A549 (cell line): Measurements from ENCODE around the gene VPS52. TPM values are rescaled to one million over a fixed set of nuclear protein-coding genes. Genes with fewer than 3 reads are reported as not detected.

Experiments
- ATAC-seq, 2 experiments: fragments of 200-7000 bp in 1 of 2; fragments of >200 bp in 1 of 2; cut with Nextera tagmentation in 1 of 2; cut with Tn5 transposase in 1 of 2; 3 replicates each; pipeline versions ENCODE4 v1.8.0 to v1.9.1; 2018 to 2020; ENCODE audit warnings: mild to moderate bottlenecking in 1 of 2, moderate library complexity in 1 of 2
- CTCF ChIA-PET: fragments of 300-600 bp; sonication (Branson Sonifier 250); formaldehyde crosslinking; extraction: SDS; loops from one replicate; lab custom pipeline; 2021; ENCODE audit warnings: antibody characterized with exemption, inconsistent platforms; lab: Yijun Ruan, JAX
- POLR2A ChIA-PET: fragments of 350-600 bp; formaldehyde crosslinking; extraction: SDS; loops from one replicate; lab custom pipeline; 2021; ENCODE audit warnings: antibody characterized with exemption, inconsistent platforms; lab: Yijun Ruan, JAX
- DNase-seq, 2 experiments: peaks; one replicate each; pipeline versions ENCODE4 v3.0.0 to v3.0.0-alpha.2; 2011 to 2016; ENCODE audit warnings: low read depth in 1 of 2, low spot score in 1 of 2
- FAIRE-seq: peaks from 2 replicates; lab custom pipeline; 2011; peaks lifted over from hg19 to GRCh38; lab: Jason Lieb, UNC
- H3K27ac ChIP-seq, 2 experiments: fragments of >200 bp; sonication (Bioruptor Twin); formaldehyde crosslinking; 3 replicates each; pipeline ENCODE4 v1.5.1; 2016 to 2017
- H3K4me1 ChIP-seq: fragments of >200 bp; sonication (Bioruptor Twin); formaldehyde crosslinking; 3 replicates; pipeline ENCODE4 v1.6.1; 2016
- H3K4me2 ChIP-seq: fragments of >200 bp; sonication (Bioruptor Twin); formaldehyde crosslinking; 3 replicates; pipeline ENCODE4 v1.6.1; 2016
- H3K4me3 ChIP-seq: fragments of >200 bp; sonication (Bioruptor Twin); formaldehyde crosslinking; 3 replicates; pipeline ENCODE4 v1.5.1; 2016
- H3K9me3 ChIP-seq: fragments of >200 bp; sonication (Bioruptor Twin); formaldehyde crosslinking; 3 replicates; pipeline ENCODE4 v1.6.1; 2016
- BHLHE40 ChIP-seq: IDR thresholded peaks from 2 replicates; pipeline ENCODE4 v1.6.1; 2012; ENCODE audit warnings: low read depth, low read length, inconsistent platforms
- CBX2 ChIP-seq: fragments of 200-600 bp; sonication (generic); IDR thresholded peaks from 2 replicates; pipeline ENCODE4 v1.6.1; 2016; ENCODE audit warnings: low read depth, mild to moderate bottlenecking, borderline replicate concordance
- CHD4 ChIP-seq: fragments of 200-600 bp; sonication (generic); IDR thresholded peaks from 2 replicates; pipeline ENCODE4 v1.6.1; 2016; ENCODE audit warnings: antibody characterized with exemption, mild to moderate bottlenecking, borderline replicate concordance
- EHF ChIP-seq: fragments of 250-450 bp; sonication (Bioruptor Pico); IDR thresholded peaks from 2 replicates; pipeline ENCODE4 v1.5.0; 2020; ENCODE audit warnings: mild to moderate bottlenecking
- EP300 ChIP-seq, 2 experiments: fragments of >200 bp; sonication (Bioruptor Twin); formaldehyde crosslinking; IDR thresholded peaks; 2 replicates in 1 of 2; 3 replicates in 1 of 2; pipeline ENCODE4 v1.6.1; 2016 to 2017
- ESRRA ChIP-seq: fragments of 150-350 bp; IDR thresholded peaks from 2 replicates; pipeline ENCODE4 v1.6.1; 2014; ENCODE audit warnings: mild to moderate bottlenecking, low read length, borderline replicate concordance
- FOSB ChIP-seq: fragments of 250-450 bp; sonication (Bioruptor Pico); IDR thresholded peaks from 2 replicates; pipeline ENCODE4 v1.5.0; 2020; ENCODE audit warnings: mild to moderate bottlenecking, moderate library complexity
- GATA3 ChIP-seq: IDR thresholded peaks from 2 replicates; pipeline ENCODE4 v1.6.1; 2012; ENCODE audit warnings: borderline replicate concordance
- HDAC2 ChIP-seq: fragments of 200-600 bp; sonication (generic); IDR thresholded peaks from 2 replicates; pipeline ENCODE4 v1.6.1; 2016
- HOXB13 ChIP-seq: fragments of 250-450 bp; sonication (Bioruptor Pico); IDR thresholded peaks from 2 replicates; pipeline ENCODE4 v1.5.0; 2020; ENCODE audit warnings: low read depth, mild to moderate bottlenecking, moderate library complexity
- HOXB5 ChIP-seq: fragments of 250-450 bp; sonication (Bioruptor Pico); IDR thresholded peaks from 2 replicates; pipeline ENCODE4 v1.5.0; 2020; ENCODE audit warnings: mild to moderate bottlenecking, moderate library complexity
- KDM1A ChIP-seq: fragments of 200-600 bp; sonication (generic); IDR thresholded peaks from 2 replicates; pipeline ENCODE4 v1.6.1; 2016; ENCODE audit warnings: low read depth, mild to moderate bottlenecking
- KDM5A ChIP-seq: fragments of 200-600 bp; sonication (generic); IDR thresholded peaks from 2 replicates; pipeline ENCODE4 v1.6.1; 2016; ENCODE audit warnings: antibody characterized with exemption, mild to moderate bottlenecking
- MYC ChIP-seq: IDR thresholded peaks from 2 replicates; pipeline ENCODE4 v1.6.1; 2012; ENCODE audit warnings: mild to moderate bottlenecking, inconsistent platforms, low read length, improper control_type of control experiment, borderline replicate concordance
- NFE2L2 ChIP-seq: fragments of 150-350 bp; conservative IDR thresholded peaks from 2 replicates; pipeline ENCODE4 v1.6.1; 2014; ENCODE audit warnings: low read length
- PHF8 ChIP-seq: fragments of 200-600 bp; sonication (generic); IDR thresholded peaks from 2 replicates; pipeline ENCODE4 v1.6.1; 2016; ENCODE audit warnings: low read depth, mild to moderate bottlenecking, antibody characterized with exemption, moderate library complexity, borderline replicate concordance
- RCOR1 ChIP-seq: fragments of 150-350 bp; IDR thresholded peaks from 2 replicates; pipeline ENCODE4 v1.6.1; 2014; ENCODE audit warnings: antibody characterized with exemption, low read length, low read depth
- RNF2 ChIP-seq: fragments of 200-600 bp; sonication (generic); IDR thresholded peaks from 2 replicates; pipeline ENCODE4 v1.6.1; 2016; ENCODE audit warnings: low read depth, mild to moderate bottlenecking, antibody characterized with exemption, moderate library complexity, borderline replicate concordance
- SREBF2 ChIP-seq: fragments of 450-650 bp; IDR thresholded peaks from 2 replicates; pipeline ENCODE4 v1.6.1; 2014; ENCODE audit warnings: mild to moderate bottlenecking, moderate library complexity
- ZFP36 ChIP-seq: fragments of 450-650 bp; IDR thresholded peaks from 2 replicates; pipeline ENCODE4 v1.6.1; 2014; ENCODE audit warnings: borderline replicate concordance; ENCODE audit not compliant: partially characterized antibody
- ZNF302 ChIP-seq: fragments of 250-450 bp; sonication (Bioruptor Pico); IDR thresholded peaks from 2 replicates; pipeline ENCODE4 v1.9.0; 2021; ENCODE audit warnings: inconsistent platforms, mild to moderate bottlenecking, moderate library complexity
- ZSCAN20 ChIP-seq: fragments of 250-450 bp; sonication (Bioruptor Pico); IDR thresholded peaks from 2 replicates; pipeline ENCODE4 v1.8.0; 2022; ENCODE audit warnings: mild to moderate bottlenecking, moderate library complexity
- WGBS: methylation state at CpG from one replicate; pipeline ENCODE4 v1.1.6; 2017; ENCODE audit errors: missing lambda C conversion rate; 5-methylcytosine and 5-hydroxymethylcytosine counted together
- polyA plus RNA-seq, 4 experiments: library from polyadenylated mRNA; depleted of rRNA in 3 of 4; stranded (reverse); fragments of >200 nt; fragmentation: RNase III in 1 of 4; extraction: RNeasy Plus Mini Kit Qiagen cat#74134 plus additional on column Dnase treatment in 1 of 4; gene quantifications; 2 replicates in 3 of 4; 3 replicates in 1 of 4; pipeline ENCODE4 v1.2.3, GENCODE V29; 2011 to 2017
- TF ChIP-seq, protein P1 (sequence below): fragments of 450-650 bp; IDR thresholded peaks from 2 replicates; pipeline ENCODE4 v1.6.1; 2014; ENCODE audit warnings: antibody characterized with exemption
- TF ChIP-seq, protein P2 (sequence below): fragments of 250-450 bp; sonication (Bioruptor Pico); IDR thresholded peaks from 2 replicates; pipeline ENCODE4 v1.5.0; 2020; ENCODE audit warnings: low read depth, mild to moderate bottlenecking, moderate library complexity
- TF ChIP-seq, protein P3 (sequence below): fragments of >200 bp; sonication (Bioruptor Twin); formaldehyde crosslinking; IDR thresholded peaks from 2 replicates; pipeline ENCODE4 v1.6.1; 2016

Gene VPS52
- polyA plus RNA-seq, 2 of the 4 experiments (the other 2 are of a cell fraction) = 22.8 to 38.9 TPM

DNA sequence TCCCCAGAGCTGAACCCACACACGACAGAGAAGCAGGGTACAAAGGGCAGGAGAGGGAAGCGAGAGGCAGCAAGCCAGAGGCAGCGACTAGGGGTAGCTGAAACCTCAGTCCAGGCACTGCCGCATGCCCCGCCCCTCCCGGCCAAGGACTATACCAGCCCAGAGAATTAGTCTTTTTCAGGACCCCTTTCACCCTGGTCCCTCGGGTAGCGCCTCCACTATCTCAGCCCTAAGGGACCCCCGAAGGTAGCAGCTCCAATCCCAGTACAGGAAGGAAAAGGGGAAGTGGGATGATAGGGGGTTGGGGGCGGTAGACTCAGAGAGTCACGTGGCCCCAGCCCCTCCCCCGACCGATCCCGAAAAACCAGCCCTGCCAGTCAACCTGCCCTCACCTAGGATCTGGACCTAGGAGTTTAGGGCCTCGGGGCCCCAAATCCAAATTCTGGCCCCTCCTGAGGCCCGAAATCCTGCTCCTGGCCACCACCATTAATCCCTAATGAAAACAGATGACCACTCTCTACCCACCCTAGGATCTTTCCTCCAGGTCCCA lies 25.8 kb upstream of the VPS52 start:
- ChIA-PET POLR2A (interaction anchor here (1.1 to 1.6 kb wide), 3 partner anchors 20 to 26 kb away, joined by 4 to 10 read pairs (median 4); partner anchors contain the start of genes B3GALT4, RPS18, VPS52 and ZBTB22), CTCF (interaction anchor here (0.6 to 3.1 kb wide), 4 partner anchors 8 to 414 kb away, joined by 3 to 12 read pairs (median 3); partner anchors contain the start of genes PFDN6 and WDR46)
- ATAC-seq (peak; percentile 2 to 6; a peak in 3 of 6 replicates), FAIRE-seq (no peak), DNase-seq (no peak)
- Histone ChIP-seq H3K4me2 (peak overlapping the region; percentile 86), H3K27ac (peak overlapping the region; percentile 72 to 98; a peak in 5 of 6 replicates), H3K4me3 (peak overlapping the region; percentile 53), H3K4me1 (peaks cover 4% of the 10 kb centered on the region; the same call in 1 of the 3 replicates), H3K9me3 (no peaks in the 10 kb centered on the region)
- no peak for TF ChIP-seq RCOR1
- TF ChIP-seq, protein P1, sequence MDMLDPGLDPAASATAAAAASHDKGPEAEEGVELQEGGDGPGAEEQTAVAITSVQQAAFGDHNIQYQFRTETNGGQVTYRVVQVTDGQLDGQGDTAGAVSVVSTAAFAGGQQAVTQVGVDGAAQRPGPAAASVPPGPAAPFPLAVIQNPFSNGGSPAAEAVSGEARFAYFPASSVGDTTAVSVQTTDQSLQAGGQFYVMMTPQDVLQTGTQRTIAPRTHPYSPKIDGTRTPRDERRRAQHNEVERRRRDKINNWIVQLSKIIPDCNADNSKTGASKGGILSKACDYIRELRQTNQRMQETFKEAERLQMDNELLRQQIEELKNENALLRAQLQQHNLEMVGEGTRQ = peak; percentile 69
- WGBS = 64% methylated on average over 12 of the region's 16 CpGs

DNA sequence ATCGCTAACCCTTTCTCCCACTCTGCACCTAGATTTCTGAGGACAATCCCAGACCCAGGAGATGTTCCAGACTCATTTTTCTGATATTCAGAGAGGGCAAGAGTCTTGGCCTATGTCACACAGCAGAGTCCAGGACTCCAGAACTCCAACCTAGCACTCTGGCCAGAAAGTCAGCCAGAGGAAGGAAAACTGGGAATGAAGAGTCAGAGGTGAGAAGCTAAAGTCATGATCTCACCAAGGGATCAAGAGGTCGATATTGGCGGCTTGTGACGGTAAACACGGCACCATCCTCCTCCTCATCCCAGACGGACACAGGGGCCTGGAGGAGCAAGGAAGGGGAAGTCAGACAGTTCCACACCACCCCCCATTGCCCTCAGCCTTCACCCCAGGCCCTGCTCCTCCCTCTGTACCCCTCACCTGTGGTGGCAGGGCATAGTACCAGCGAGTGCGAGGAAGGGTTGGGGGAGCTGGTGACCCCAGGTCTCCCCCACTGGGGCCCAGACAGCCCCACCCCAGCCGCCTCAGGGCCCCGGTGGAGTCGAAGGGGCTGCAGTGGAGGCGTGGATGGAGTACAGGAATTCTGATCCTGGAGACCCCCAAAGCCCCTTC lies 25.2 kb upstream of the VPS52 start:
- H3K4me1 ChIP-seq = peaks cover 4% of the 10 kb centered on the region; the same call in 1 of the 3 replicates
- CTCF ChIA-PET = interaction anchor here (0.6 to 3.1 kb wide), 6 partner anchors 8 to 414 kb away, joined by 3 to 12 read pairs (median 3); partner anchors contain the start of genes PFDN6, WDR46 and ZBTB22
- WGBS = 87% methylated on average over 8 of the region's 12 CpGs
- H3K4me3 ChIP-seq = no peak overlapping the region
- TF ChIP-seq ZFP36 (peak; percentile 76), KDM1A (0 out of 2 replicates have a peak, but pooled peaks have one; percentile 32), PHF8 (no peak)
- no peak for FAIRE-seq
- DNase-seq = no peak
- no peaks in the 10 kb centered on the region for H3K9me3 ChIP-seq
- POLR2A ChIA-PET = interaction anchor here (1.1 to 1.6 kb wide), 3 partner anchors 20 to 25 kb away, joined by 4 to 10 read pairs (median 4); partner anchors contain the start of genes B3GALT4, RPS18, VPS52 and ZBTB22
- ATAC-seq = no peak
- peak overlapping the region; percentile 86 for H3K4me2 ChIP-seq
- peak overlapping the region in 1 of 2 experiments; percentile 98; a peak in 3 of 6 replicates for H3K27ac ChIP-seq

DNA sequence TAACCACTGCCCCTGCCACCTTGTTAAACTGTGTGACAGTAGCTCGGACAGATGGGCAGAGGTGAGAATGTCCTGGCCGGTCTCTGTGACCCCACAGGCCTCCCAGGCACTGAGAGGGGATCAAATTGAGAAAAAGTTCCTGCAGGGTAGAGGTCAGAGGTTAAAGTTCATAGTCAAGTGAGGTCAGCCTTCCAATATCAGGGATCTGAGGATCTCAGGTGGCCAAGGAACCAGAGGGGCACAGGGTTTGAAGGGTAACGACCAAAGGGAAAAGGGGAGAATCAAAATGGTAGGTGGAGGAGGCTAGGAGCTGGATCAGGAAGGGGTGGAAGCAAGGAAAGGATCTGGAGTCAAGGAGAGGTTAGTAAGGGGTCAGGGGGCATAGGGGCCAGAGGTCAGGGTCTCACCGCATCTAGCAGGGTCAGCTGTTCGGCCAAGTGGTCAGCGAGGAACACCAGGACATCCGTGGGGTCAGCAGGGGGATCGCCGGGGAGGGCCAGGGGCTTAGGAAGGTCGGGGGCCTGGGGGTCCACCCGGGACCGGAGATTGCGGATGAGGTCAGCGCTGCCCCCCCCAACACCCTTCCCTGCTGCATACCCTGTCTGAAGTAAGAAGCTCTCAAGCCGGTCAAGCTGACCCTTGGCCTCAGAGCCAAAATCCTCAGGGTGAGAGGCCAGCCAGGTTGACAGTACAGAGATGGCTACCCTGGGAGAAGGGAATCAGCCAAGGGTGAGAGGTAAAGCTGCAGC lies 24.1 kb upstream of the VPS52 start:
- peaks cover 4% of the 10 kb centered on the region; the same call in 1 of the 3 replicates for H3K4me1 ChIP-seq
- POLR2A ChIA-PET = no interaction called here
- FAIRE-seq = no peak
- no peak overlapping the region for H3K27ac ChIP-seq
- no peak for DNase-seq
- no peak for ATAC-seq
- CTCF ChIA-PET = interaction anchor here (0.8 to 3.1 kb wide), 3 partner anchors 14 to 22 kb away, joined by 3 to 12 read pairs (median 4); partner anchors contain the start of gene ZBTB22
- no peak overlapping the region for H3K4me2 ChIP-seq
- no peaks in the 10 kb centered on the region for H3K9me3 ChIP-seq
- H3K4me3 ChIP-seq = no peak overlapping the region
- TF ChIP-seq, protein P2, sequence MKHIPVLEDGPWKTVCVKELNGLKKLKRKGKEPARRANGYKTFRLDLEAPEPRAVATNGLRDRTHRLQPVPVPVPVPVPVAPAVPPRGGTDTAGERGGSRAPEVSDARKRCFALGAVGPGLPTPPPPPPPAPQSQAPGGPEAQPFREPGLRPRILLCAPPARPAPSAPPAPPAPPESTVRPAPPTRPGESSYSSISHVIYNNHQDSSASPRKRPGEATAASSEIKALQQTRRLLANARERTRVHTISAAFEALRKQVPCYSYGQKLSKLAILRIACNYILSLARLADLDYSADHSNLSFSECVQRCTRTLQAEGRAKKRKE (CRISPR knock-in tag) = no peak
- TF ChIP-seq ESRRA = no peak
- TF ChIP-seq HOXB5 (CRISPR knock-in tag) = no peak
- no peak for TF ChIP-seq SREBF2
- no peak for TF ChIP-seq EP300 (IDR thresholded peaks at IDR 0.05)
- 84% methylated on average over 8 of the region's 15 CpGs for WGBS

DNA sequence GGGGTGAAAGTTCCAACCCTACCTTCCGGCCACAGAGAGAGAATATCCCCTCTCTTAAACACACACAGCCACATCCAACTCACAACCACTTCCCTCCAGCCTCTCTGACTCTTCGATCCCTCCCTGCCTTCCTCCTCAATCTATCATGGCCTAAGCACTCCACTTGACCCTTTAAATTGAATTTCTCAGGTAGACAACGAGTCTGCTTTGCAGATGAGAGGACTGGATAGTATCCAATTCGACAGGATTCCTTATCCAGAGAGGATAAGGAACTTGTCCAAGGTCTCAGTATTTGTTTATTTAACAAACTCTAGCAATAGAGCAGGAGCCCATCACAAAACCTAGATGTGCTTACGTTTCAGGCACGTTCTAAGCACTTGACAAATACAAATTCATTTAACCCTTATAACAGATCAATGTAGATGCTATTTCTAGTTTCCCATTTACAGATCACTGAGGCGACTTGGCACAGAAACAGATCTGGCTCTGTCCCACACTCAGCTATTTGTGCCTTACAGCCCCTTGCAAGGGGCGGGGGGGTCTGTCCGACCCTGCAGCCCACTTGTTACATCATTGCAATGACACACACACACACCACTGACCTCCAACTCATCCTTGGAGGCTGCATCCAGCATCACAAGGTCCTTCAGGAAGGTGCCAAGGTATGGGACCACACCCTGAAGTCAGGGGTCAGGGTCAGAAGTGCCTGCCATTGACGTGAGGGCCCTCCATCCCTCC lies 22.6 kb upstream of the VPS52 start:
- FAIRE-seq = no peak
- Histone ChIP-seq H3K4me2 (no peak overlapping the region), H3K9me3 (no peaks in the 10 kb centered on the region), H3K4me1 (peaks cover 11% of the 10 kb centered on the region; the same call in 1 of the 3 replicates), H3K4me3 (no peak overlapping the region), H3K27ac (no peak overlapping the region)
- WGBS = 76% methylated on average over 10 of the region's 10 CpGs
- no peak for ATAC-seq
- no peak for DNase-seq
- ChIA-PET CTCF (no interaction called here), POLR2A (no interaction called here)
- TF ChIP-seq SREBF2 (no peak), CHD4 (no peak), RNF2 (no peak), CBX2 (no peak), ZSCAN20 (no peak), NFE2L2 (no peak), EHF (CRISPR knock-in tag) (no peak), HDAC2 (no peak), GATA3 (no peak), MYC (no peak), BHLHE40 (no peak), FOSB (CRISPR knock-in tag) (no peak), ZNF302 (CRISPR knock-in tag) (no peak), HOXB13 (no peak), KDM5A (no peak), PHF8 (no peak)
- TF ChIP-seq, protein P3, sequence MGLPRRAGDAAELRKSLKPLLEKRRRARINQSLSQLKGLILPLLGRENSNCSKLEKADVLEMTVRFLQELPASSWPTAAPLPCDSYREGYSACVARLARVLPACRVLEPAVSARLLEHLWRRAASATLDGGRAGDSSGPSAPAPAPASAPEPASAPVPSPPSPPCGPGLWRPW = no peak
